Stimulated activated CD8-positive, alpha-beta memory T cell treated with anti-CD3 and anti-CD28 coated beads, Interleukin-15, amount 100 ng/mL, for 4 hours (primary cell): ENCODE results near the gene PRDM12.
"Not testable (repeated sequence)": the region's sequence is repeated elsewhere in the genome, so short reads cannot be mapped to it uniquely, and the experiment has no call there.

Experiments
- DNase-seq, 2 donors: peaks; one replicate each; pipeline ENCODE4 v3.0.0-alpha.2; 2020; ENCODE audit warnings: low read depth in 2 of 2

Gene PRDM12

DNA sequence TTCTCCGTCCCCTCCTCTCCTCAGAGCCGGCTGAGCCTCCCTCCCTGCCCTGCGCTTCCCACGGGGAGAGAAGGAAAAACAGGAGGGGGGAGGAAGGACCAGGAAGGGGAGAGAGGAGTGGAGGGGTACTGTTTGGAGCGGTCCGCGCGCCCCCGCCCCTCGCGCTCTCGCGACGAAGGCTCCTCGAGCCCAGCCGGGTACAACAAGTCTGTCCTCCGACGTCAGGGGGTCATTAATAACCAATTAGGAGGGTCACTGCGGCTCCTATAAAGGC lies 480 bp upstream of the PRDM12 start:
- DNase-seq, result no peak

DNA sequence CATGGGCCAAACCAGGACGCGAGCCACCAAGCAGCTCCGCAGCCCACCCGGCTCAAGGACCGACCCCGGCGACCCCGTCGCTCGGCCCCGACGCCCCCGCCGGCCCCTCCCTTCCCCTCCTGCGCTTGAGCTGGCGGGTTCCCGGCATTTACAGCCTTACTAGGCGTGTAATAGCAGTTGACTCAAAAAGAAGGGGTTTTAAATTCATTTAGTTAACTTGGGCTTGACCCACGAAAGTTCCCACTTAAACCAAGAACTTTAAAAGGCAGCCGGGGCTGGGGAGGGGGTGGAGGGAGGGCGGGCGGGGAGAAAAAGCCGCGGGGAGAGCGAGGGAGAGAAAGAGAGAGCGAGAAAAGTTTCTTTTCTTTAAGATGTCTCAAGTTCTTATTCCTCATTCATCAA lies 636 bp downstream of the PRDM12 start:
- DNase-seq, result no peak

DNA sequence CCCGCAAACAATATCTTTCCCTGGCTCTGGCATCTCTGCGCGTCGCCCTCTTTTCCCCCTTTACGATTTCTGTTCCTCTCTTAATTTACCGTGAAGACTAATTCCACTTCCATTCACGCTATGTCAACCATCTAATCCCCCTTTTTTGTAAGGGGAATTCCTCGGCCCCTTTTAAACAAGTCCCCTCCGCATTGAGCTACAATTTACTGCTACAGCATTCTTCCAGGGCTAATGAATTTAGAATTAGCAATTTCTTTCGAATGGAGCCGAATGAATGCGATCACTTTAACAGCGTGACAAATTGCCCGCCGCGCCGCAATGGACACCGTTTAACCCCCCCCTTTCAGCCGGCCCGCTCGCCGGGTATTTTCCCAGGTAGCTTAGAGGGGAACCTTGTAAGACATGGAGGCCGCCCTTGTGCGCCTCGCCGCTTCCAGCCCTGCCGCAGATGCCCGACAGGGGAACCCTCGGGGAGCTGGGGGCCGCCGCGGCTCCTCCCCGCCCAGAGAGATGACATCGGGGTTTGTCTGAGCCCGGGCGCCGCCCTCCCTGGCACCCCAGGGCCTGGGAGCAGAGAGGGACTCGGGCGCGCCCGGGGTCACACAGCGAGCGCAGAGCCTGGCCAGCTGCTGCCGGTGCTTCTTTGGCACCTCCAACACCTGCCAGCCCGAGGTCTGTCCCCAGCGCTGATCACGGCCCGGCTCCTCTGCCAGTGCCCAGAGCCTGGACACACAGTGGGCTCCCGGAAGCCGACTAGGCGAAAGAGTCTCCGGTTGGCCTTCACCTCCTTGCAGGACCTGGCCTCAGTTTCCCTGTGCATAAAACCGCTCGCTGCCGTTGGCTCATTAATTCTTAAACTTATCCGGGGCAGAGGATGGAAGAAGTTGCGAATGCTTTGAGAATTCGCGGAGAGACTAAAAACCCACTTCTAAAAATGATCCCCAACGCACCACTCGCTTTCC lies 1.3 kb downstream of the PRDM12 start:
- DNase-seq, result no peak

DNA sequence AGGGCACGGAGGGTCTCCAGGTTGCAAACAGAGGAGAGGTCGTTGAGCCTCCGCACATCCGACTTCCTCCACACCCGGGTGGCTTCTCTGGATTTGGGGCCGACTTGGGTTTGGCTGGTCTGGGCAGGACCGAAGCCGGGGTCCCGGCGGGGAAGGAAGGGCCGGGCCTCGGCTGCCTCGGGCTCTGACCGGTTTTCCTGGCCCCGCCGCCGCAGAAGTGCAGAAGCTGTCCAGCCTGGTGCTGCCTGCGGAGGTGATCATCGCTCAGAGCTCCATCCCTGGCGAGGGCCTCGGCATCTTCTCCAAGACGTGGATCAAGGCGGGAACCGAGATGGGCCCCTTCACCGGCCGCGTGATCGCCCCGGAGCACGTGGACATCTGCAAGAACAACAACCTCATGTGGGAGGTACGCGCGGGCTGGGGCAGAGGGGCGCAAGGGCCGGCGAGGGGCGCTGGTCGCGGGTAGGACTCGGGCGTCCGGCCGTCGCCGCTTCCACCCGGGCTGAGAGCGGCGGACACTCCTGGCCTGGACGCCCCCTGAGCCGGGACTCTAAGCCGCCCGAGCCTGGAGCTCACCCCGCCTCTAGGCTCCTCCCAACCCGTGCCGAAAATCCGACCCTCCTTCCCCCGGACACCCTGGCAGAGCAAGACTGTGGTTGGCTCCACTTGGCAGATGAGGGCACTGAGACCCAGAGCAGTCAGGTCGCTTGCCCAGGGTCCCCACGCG lies 2.2 kb downstream of the PRDM12 start:
- DNase-seq, result no peak

DNA sequence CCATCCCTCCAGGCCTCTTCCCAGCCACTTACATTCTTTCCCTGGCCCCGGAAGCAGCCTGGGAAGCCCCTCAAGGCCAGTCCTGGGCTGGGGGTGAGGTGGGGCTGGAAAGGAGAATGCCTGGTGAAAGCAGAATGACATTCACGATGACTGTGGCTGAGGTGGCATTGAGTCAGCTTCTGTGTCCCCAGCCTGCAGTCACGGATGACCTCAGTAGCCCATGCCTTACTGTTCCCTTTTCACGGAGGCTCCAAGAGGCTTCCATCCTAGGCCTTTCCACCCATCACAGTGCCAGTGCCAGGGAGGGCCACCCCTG lies 2.7 kb downstream of the PRDM12 start:
- no peak for DNase-seq

DNA sequence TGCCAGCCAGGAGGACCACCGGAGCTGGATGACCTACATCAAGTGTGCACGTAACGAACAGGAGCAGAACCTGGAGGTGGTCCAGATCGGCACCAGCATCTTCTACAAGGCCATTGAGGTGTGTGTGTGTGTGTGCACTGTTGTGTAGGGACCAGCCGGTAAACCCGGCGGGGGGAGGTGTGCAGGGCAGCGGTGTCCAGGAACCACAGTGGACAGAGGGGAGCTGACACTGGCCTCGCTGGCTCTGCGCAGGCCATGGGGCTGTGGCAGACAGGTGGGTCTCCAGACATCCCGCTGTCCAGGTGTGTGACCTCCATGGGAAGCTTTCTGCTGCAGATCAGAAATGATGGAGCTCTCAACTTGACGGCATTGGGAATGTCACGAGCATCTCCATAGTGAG lies 3.8 kb downstream of the PRDM12 start:
- no peak for DNase-seq

DNA sequence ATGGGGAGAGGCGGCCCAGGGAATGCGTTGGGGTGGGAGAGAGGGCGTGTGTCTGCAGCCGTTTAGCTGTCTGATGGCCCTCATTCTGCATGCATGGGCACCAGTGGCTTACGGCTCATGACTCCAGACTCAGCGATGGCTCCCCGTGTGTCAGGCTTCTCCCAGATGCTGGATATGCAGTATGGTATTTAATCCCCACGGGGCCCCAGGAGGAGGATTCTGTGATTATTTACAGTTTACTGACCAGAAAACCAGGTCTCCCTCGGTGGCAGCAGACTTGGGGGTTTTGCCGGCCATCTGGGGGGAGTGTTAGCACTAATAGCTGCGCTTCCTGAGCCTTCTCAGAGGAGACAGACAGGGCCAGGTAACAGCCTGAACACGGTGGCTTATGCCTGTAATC lies 4.3 kb downstream of the PRDM12 start:
- no peak for DNase-seq

DNA sequence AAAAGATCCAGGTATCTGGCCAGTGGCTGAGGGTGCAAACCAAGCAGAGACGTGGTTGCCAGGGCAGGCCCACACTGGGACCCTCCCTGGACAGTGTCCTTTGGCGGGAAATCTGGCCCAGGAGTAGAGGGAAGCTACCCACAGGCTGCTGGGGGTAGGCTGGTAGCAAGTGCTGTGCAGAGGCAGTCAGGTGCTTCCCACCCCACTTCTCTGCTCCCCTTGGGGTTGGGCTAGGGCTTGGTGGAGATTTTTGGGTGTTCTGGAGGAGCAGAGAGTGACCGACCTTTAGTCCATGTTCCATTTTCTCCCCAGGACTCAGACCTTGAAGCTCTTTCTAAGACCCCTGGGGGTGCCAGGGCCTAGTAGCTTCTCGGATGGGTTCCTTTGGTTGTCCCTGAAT lies 5.6 kb downstream of the PRDM12 start:
- DNase-seq, result no peak

DNA sequence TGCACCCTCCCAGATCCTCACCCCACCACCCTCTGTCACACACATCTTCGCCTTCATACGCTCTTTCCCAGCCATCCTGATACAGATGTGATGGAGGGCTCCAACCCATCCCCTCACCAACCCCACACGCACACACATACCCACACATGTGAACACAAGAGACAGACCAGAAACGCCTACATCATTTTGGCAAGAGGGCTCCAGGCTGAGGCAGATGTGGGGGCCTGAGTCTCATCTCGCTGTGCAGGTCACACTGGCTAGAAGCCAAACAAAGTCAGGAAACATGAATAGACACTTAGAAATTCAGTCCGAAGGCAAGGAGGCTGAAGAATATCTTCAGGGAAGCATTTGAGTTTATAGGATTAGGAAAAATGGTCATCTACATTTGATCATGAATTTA lies 6.2 kb downstream of the PRDM12 start:
- no peak for DNase-seq

DNA sequence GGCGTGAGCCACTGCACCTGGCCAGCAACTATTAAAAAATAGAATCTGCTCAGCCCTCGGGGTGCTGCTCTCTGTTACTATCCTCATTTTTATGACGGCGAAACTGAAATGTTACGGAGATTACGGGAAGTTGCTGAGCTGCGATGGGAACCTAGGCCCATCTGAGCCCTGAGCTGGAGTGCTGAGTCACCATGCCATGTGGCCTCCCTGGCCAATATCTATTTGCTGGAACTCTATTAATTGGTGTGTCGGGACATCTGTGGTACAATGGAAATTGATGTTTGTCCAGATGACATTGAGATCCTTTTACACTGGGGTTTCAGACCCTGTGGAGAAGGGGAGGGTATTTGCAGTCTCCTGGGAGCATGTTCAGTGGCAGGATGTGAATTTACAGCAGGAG lies 8.1 kb downstream of the PRDM12 start:
- no peak for DNase-seq

DNA sequence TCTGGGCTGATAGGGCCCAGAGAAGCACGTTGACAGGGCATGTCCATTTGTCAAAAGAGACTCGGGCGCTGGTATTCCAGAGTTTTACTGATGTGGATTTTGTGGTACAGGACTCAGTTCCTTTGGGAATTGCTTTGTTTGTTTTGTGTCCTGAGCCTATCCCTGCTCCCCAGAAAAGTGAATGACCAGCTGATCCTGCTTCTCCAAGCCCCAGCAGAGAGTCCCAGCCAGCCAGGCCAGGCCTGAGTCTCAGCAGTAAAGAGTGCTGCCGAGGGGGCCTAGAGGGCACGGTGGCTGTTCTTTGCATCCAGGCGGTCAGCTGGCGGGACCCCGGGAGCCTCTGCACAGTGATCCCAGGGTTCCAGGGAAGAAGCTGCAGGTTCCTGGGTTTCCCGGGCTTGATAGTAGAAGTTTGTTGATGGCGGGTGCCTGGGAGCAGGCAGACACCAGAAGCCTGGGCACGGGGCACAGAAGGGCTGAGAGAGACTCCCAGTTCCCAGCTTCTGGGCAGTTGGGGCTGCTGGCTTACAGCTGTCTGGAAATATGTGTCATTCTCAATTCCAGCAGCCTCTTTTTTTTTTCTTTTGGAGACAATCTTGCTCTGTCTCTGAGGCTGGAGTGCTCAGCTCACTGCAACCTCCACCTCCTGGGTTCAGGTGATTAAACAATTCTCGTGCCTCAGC lies 8.7 kb downstream of the PRDM12 start:
- no peak for DNase-seq

DNA sequence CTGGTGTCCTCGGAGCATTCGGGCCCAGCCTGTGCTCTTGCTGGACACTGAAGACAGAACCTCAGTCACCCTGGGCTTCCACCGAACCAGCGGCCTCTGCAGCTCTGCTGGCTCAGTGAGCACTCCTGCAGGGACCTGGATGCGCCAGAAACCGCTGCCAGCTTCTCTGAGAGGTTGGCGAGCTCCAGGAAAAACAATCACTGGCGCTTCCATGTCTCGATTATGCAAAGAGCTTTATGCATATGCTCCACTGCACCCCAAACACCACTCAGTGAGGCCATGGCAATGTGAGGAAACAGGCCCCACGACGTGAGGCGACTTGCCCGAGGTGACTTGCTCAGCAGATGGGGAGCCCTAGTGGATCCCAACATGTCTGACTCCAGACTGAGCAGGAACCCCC lies 11.0 kb downstream of the PRDM12 start:
- no peak for DNase-seq

DNA sequence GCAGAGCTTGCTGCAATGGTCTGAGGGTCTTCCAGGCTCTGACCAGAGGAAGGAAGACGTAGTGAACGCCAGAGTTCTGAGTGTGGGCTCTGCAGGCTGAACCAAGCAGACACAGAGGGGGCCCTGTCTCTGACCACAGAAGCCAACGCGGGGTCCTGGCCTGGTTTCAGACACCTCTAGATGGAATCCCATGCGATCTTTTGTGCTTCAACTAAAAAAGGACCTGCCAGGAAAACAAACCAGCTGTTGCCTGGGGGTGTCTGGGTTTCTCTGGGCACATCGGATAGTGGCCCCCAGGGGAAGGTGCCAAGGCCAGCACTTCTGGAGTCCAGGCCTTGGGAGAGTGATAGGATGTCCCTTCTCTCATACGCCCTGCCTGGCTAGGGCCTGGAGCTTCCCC lies 12.9 kb downstream of the PRDM12 start:
- no peak for DNase-seq

DNA sequence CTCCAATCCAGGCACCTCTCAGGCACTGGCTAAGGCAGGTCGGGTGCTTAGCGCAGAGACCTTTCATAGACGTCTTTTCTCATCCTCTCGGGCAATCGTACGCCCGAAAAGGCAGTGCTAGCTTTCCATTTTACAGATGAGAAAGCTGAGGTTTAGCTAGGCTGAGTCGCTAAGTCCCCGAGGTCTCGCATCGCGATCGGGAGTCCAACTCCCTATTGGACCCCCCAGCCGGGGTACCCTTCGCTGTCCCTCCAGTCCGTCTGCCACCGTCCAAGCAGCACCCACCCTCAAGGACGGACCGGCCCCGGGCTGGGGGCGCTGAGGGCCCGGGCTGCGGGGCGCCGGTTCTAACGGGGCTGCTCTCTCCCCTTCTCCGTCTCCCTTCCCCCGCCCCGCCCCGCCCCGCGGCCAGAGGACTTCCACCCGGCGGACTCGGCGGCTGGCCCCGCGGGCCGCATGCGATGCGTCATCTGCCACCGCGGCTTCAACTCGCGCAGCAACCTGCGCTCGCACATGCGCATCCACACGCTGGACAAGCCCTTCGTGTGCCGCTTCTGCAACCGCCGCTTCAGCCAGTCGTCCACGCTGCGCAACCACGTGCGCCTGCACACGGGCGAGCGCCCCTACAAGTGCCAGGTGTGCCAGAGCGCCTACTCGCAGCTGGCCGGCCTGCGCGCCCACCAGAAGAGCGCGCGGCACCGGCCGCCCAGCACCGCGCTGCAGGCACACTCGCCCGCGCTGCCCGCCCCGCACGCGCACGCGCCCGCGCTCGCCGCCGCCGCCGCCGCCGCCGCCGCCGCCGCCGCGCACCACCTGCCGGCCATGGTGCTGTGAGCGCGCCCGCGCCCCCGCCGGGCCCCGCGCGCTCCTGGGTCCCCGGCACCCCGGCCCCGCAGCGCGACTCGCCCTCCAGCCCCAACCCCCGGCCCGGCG lies 16.7 kb downstream of the PRDM12 start:
- DNase-seq, result peak; percentile 20 to 45

DNA sequence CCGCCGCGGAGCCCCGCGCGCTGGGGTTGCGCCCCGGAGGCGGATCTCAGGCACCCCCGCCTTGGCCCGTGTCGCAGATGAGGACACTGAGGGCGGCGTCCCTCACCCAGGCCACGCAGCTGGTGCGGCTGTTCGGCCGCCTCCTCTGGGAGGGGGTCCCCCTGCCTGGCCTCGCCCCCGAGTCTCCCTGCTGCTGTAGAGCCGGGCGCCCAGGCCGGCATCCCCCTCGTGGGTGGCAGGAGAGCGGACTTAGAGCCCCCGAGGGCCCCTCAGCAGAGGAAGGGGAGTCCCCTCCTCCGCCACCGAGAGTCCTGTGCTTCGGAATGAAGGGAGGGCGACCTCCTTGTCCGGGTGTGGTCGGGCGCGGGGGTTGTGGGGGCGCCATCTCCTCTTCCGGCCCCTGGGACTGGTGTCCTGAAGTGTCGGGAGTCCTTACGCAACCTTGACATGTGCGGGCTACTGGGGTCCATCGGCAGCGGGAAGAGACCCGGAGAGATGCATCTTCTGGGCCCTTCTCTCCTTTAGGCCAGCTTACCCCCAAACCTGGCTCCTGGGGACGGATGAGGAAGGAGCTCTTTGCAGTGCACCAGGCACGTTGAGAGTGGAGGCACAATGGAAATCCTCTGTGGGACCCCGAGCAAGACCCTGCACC lies 17.5 kb downstream of the PRDM12 start:
- no peak for DNase-seq

DNA sequence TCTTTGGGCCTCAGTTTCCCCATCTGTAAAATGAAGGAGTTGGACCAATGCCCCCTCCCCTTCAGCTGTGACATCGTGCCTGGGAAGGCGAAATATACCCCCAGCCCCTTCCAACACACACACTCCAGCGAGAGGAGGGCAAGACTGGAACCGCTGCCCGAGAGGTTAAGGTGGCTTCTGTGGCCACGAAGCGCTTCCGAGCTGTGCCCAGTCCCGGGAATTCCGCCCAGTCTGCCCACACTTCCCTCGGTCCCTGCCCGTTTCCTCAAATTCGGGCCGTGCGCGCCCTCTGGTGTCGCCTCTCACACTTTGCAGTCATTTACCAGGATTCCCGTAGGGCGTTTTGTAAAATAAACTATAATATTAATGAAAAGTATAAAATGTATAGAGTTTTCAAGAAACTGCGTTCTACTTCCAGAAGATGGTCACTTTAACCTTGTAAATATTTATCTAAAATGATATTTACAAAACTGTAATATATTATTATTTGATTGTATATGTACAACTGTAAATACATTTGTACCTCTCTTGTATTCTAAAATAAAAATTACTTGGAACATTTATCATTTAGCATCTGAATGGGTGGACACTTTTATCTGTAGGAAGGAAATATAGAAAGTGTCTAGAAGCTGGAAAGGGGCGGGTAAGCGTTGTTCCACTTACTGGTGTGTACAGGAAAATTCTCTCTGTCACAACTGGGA lies 18.2 kb downstream of the PRDM12 start:
- DNase-seq, result peak; percentile 18 to 33

DNA sequence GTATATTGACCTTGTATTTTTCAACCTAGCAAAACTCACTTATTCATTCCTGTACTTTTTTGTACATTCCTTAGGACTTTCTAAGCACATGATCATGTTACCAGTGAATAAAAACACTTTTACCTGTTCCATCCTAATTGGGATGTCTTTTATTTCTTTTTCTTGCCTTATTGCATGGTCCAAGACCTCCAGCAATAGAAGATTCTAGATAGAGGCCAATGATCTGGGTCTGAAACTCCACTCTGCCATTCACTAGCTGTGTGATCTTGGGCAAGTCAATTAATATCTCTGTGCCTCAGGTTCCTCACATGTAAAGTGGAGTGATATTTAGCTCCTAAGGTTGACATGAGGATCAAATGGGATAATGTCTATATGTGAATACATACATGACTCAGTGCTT lies 20.7 kb downstream of the PRDM12 start:
- no peak for DNase-seq

DNA sequence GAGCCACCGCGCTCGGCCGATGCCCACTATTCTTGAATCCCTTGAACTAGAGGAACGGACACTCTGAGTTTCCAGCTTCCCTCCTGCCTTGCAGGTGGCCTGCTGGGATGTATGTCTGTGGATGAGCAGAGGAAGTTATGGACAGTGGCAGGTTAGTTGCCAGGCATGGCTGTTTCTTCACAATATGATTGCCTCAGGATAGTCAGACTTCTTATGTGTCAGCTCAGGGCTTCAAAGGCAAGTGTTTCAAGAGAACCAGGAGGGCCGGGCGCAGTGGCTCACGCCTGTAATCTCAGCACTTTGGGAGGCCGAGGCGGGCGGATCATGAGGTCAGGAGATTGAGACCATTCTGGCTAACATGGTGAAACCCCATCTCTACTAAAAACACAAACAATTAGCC lies 21.6 kb downstream of the PRDM12 start:
- not testable (repeated sequence) for DNase-seq

DNA sequence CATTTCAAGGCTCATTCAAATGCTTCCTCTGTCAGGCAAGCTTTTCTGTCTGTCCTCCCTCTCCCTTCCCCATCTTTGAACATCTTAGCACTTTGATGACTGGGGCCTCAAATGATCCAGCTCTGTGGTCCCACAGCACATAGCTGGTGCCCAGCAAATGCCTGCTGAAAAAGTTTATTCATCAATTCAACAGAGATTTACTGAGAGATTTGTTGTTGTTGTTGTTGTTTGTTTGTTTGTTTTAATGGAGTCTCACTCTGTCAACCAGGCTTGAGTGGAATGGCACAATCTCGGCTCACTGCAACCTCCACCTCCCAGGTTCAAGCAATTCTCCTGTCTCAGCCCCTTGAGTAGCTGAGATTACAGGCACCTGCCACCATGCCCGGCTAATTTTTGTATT lies 23.2 kb downstream of the PRDM12 start:
- DNase-seq, result no peak

DNA sequence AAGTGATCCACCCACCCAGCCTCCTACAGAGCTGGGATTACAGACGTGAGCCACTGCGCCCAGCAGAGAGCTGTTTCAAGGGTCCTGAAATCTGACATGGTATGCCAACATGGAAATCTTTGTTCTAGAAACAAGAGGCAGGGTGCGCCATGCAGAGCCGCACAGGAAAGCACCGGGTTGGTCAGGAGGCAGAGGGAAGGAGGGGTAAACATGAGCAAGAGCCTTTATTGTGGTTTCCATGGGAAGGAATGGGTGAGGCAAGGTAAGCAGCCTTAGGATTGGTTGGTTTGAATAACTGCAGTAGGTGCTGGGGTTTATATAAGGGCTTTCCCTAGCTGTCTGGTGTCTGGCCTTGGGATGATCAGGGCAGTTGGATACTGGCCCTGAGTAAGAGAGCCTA lies 23.7 kb downstream of the PRDM12 start:
- DNase-seq, result no peak

DNA sequence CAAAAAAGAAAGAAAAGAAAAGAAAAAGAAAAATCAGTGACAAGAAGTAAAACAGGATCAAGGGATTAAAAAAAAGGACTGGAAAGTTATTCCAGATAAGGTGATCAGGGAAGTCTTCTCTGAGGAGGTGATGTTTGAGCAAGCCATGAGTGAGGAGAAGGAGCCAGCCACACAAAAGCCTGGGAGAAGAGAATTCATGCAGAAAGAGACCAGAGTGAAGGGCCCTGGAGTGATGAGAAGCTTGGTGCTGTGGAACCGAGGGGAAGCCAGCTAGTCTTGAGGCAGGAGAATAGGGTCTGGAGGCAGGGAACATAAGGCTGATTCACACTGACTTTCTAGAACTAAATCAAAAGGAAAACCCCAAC lies 25.2 kb downstream of the PRDM12 start:
- no peak for DNase-seq
